Neural progenitor cell (in vitro differentiated cells): ENCODE measurements around the gene ETV6.

Source experiments
- EZH2 ChIP-seq: fragments of 200-600 bp; sonication (generic); IDR thresholded peaks from 2 replicates; pipeline ENCODE4 v1.6.1; 2017; ENCODE audit warnings: antibody characterized with exemption, mild to moderate bottlenecking, moderate library complexity
- TF ChIP-seq, protein P1 (sequence below): fragments of 200-600 bp; sonication (generic); IDR thresholded peaks from 2 replicates; pipeline ENCODE4 v1.5.1; 2017; ENCODE audit warnings: antibody characterized with exemption, mild to moderate bottlenecking

DNA sequence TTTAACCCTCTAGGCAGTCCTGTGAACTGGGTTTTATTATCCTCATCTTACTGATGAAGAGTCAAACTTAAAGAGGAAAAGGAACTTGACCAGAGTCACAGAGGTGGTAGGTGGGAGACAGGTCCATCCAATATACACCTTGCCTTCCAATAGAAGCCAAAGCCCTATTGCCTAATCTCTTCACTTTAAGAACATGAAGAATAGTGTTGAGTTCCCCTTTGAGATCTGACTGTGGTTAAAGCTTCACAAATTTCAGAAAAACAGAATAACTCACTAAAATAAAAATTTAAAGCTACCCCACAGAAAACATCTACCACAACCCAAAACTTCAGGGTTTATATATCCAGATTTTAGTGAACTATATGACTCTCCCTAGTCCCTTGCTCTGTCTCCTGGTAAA is 115.4 kb downstream of the ETV6 start:
- TF ChIP-seq, protein P1, sequence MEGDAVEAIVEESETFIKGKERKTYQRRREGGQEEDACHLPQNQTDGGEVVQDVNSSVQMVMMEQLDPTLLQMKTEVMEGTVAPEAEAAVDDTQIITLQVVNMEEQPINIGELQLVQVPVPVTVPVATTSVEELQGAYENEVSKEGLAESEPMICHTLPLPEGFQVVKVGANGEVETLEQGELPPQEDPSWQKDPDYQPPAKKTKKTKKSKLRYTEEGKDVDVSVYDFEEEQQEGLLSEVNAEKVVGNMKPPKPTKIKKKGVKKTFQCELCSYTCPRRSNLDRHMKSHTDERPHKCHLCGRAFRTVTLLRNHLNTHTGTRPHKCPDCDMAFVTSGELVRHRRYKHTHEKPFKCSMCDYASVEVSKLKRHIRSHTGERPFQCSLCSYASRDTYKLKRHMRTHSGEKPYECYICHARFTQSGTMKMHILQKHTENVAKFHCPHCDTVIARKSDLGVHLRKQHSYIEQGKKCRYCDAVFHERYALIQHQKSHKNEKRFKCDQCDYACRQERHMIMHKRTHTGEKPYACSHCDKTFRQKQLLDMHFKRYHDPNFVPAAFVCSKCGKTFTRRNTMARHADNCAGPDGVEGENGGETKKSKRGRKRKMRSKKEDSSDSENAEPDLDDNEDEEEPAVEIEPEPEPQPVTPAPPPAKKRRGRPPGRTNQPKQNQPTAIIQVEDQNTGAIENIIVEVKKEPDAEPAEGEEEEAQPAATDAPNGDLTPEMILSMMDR: no peak
- no peak for TF ChIP-seq EZH2
